ENCODE results near the gene WASHC1. TPM values are rescaled to one million over a fixed set of nuclear protein-coding genes. Genes with fewer than 3 reads are reported as not detected.
"Not testable (repeated sequence)": the region's sequence is repeated elsewhere in the genome, so short reads cannot be mapped to it uniquely, and the experiment has no call there.

WASHC1 gene
- total RNA-seq, 2 donors from 2014 or later: 1.8 to 19.8 TPM

GRCh38 chr9:44416-44815, 15.2 kb upstream of the WASHC1 start:
- not testable (repeated sequence) for H3K36me3 ChIP-seq; H3K4me1 ChIP-seq (ENCODE audit: control insufficient read depth in 1 of 2, low read depth in 2 of 2); H3K4me3 ChIP-seq; H3K27ac ChIP-seq; DNase-seq (ENCODE audit: low spot score); H3K27me3 ChIP-seq (replicated peaks; ENCODE audit: insufficient read depth); H3K9me3 ChIP-seq; ATAC-seq (ENCODE audit: insufficient number of reproducible peaks, low FRiP score, low read depth)

- H3K9me3 ChIP-seq; ATAC-seq (ENCODE audit: insufficient number of reproducible peaks, low FRiP score, low read depth); DNase-seq (ENCODE audit: low spot score); H3K4me3 ChIP-seq; H3K27ac ChIP-seq; H3K4me1 ChIP-seq (ENCODE audit: control insufficient read depth in 1 of 2, low read depth in 2 of 2); H3K36me3 ChIP-seq; H3K27me3 ChIP-seq (replicated peaks; ENCODE audit: insufficient read depth): not testable (repeated sequence)
Measured at GRCh38 chr9:43636-44035, 14.4 kb upstream of the WASHC1 start.

GRCh38 chr9:43116-43515, 13.9 kb upstream of the WASHC1 start:
- DNase-seq (ENCODE audit: low spot score); ATAC-seq (ENCODE audit: insufficient number of reproducible peaks, low FRiP score, low read depth); H3K27ac ChIP-seq; H3K36me3 ChIP-seq; H3K27me3 ChIP-seq (replicated peaks; ENCODE audit: insufficient read depth); H3K9me3 ChIP-seq; H3K4me1 ChIP-seq (ENCODE audit: control insufficient read depth in 1 of 2, low read depth in 2 of 2); H3K4me3 ChIP-seq: not testable (repeated sequence)

GRCh38 chr9:41819-42218, 12.6 kb upstream of the WASHC1 start:
- not testable (repeated sequence) for ATAC-seq (ENCODE audit: insufficient number of reproducible peaks, low FRiP score, low read depth); H3K4me1 ChIP-seq (ENCODE audit: control insufficient read depth in 1 of 2, low read depth in 2 of 2); H3K36me3 ChIP-seq; H3K9me3 ChIP-seq; H3K27ac ChIP-seq; H3K4me3 ChIP-seq; DNase-seq (ENCODE audit: low spot score); H3K27me3 ChIP-seq (replicated peaks; ENCODE audit: insufficient read depth)

GRCh38 chr9:41261-41676, 12.0 kb upstream of the WASHC1 start:
- H3K36me3 ChIP-seq; ATAC-seq (ENCODE audit: insufficient number of reproducible peaks, low FRiP score, low read depth); DNase-seq (ENCODE audit: low spot score); H3K27ac ChIP-seq; H3K4me3 ChIP-seq; H3K4me1 ChIP-seq (ENCODE audit: control insufficient read depth in 1 of 2, low read depth in 2 of 2); H3K27me3 ChIP-seq (replicated peaks; ENCODE audit: insufficient read depth); H3K9me3 ChIP-seq: not testable (repeated sequence)

GRCh38 chr9:32308-32707, 3.1 kb upstream of the WASHC1 start:
- ATAC-seq (ENCODE audit: insufficient number of reproducible peaks, low FRiP score, low read depth); H3K9me3 ChIP-seq; H3K27me3 ChIP-seq (replicated peaks; ENCODE audit: insufficient read depth); DNase-seq (ENCODE audit: low spot score); H3K27ac ChIP-seq; H3K36me3 ChIP-seq; H3K4me3 ChIP-seq; H3K4me1 ChIP-seq (ENCODE audit: control insufficient read depth in 1 of 2, low read depth in 2 of 2): not testable (repeated sequence)

GRCh38 chr9:28775-29174, 481 bp downstream of the WASHC1 start:
- H3K4me3 ChIP-seq: peak overlapping the region; percentile 61
- not testable (repeated sequence) for H3K36me3 ChIP-seq; H3K9me3 ChIP-seq; ATAC-seq (ENCODE audit: insufficient number of reproducible peaks, low FRiP score, low read depth); DNase-seq (ENCODE audit: low spot score); H3K27me3 ChIP-seq (replicated peaks; ENCODE audit: insufficient read depth); H3K4me1 ChIP-seq (ENCODE audit: control insufficient read depth in 1 of 2, low read depth in 2 of 2); H3K27ac ChIP-seq

GRCh38 chr9:21621-22020, 7.6 kb downstream of the WASHC1 start:
- H3K9me3 ChIP-seq; DNase-seq (ENCODE audit: low spot score); H3K27me3 ChIP-seq (replicated peaks; ENCODE audit: insufficient read depth); H3K27ac ChIP-seq; H3K36me3 ChIP-seq; ATAC-seq (ENCODE audit: insufficient number of reproducible peaks, low FRiP score, low read depth); H3K4me1 ChIP-seq (ENCODE audit: control insufficient read depth in 1 of 2, low read depth in 2 of 2); H3K4me3 ChIP-seq: not testable (repeated sequence)

- not testable (repeated sequence) for H3K9me3 ChIP-seq; H3K4me3 ChIP-seq; ATAC-seq (ENCODE audit: insufficient number of reproducible peaks, low FRiP score, low read depth); H3K4me1 ChIP-seq (ENCODE audit: control insufficient read depth in 1 of 2, low read depth in 2 of 2); H3K27me3 ChIP-seq (replicated peaks; ENCODE audit: insufficient read depth); H3K36me3 ChIP-seq; DNase-seq (ENCODE audit: low spot score); H3K27ac ChIP-seq
Measured at GRCh38 chr9:16875-17274, 12.4 kb downstream of the WASHC1 start.

GRCh38 chr9:14129-14809, 15.0 kb downstream of the WASHC1 start:
- H3K4me1 ChIP-seq (ENCODE audit: control insufficient read depth in 1 of 2, low read depth in 2 of 2); H3K9me3 ChIP-seq; DNase-seq (ENCODE audit: low spot score); H3K36me3 ChIP-seq; H3K27ac ChIP-seq; H3K4me3 ChIP-seq; H3K27me3 ChIP-seq (replicated peaks; ENCODE audit: insufficient read depth); ATAC-seq (ENCODE audit: insufficient number of reproducible peaks, low FRiP score, low read depth): not testable (repeated sequence)
